Measurements from ENCODE around the gene MDFI. TPM values are rescaled to one million over a fixed set of nuclear protein-coding genes. Genes with fewer than 3 reads are reported as not detected.

The MDFI gene
- total and polyA plus RNA-seq, 9 of the 15 experiments (the other 6 are each of a cell fraction or from before 2014, with no cell fraction given), result not detected

DNA sequence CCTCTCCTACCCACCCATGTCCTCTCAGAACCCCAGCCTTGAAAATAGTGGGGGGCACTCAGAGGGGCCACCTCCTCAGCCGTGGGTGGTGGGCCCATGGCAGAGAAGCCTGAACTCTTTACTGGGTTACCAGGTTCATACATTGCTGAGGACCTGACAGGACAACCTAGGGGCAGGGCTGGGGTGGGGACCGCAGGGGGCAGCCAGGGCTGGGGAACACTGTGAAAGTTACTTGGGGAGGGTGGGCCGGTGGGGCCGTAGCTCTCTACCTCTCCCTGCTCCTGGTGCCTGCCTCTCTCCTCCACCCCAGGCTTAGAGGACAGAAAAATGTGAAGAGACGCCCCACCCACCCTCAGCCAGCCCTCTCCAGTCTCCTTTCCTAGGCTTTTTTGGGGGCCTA lies 15.4 kb downstream of the MDFI start:
- 0% methylated on average over 3 of the region's 5 CpGs for WGBS (ENCODE audit: insufficient coverage, low coverage, missing lambda C conversion rate)
- in situ Hi-C loops (cut with MboI) (no loop called here), intact Hi-C loops (cut with micrococcal nuclease) (no loop called here)
- Histone ChIP-seq H3K79me2 (ENCODE audit: control insufficient read depth, insufficient read depth, low read length) (no peaks in the 10 kb centered on the region), H3K27ac (ENCODE audit: extremely low read depth, low read depth, low read length) (no peak overlapping the region), H3K4me1 (replicated peaks in 1 of 2; ENCODE audit: control insufficient read depth in 2 of 2, insufficient read depth in 2 of 2, low read length in 2 of 2) (peaks cover 0 to 13% of the 10 kb centered on the region in 2 experiments; a peak in 1 of 5 replicates), H3K4me2 (ENCODE audit: insufficient read depth, low read length) (no peak overlapping the region), H3K4me3 (no peak overlapping the region), H3K9me3 (replicated peaks; ENCODE audit: control insufficient read depth, insufficient read depth, low read depth, low read length) (no peaks in the 10 kb centered on the region), H3K9ac (ENCODE audit: insufficient read depth in 1 of 2, low read depth in 2 of 2, low read length in 2 of 2) (no peak overlapping the region), H3K36me3 (ENCODE audit: control insufficient read depth, insufficient read depth, low read length) (no peaks in the 10 kb centered on the region), H2AFZ (ENCODE audit: low read depth, low read length) (no peak overlapping the region), H3K9me1 (ENCODE audit: control insufficient read depth, insufficient read depth, low read length) (no peaks in the 10 kb centered on the region), H3K27me3 (ENCODE audit: control insufficient read depth in 2 of 2, insufficient read depth in 2 of 2, low read length in 2 of 2) (peaks cover 58 to 72% of the 10 kb centered on the region in 2 experiments), H4K20me1 (replicated peaks; ENCODE audit: control insufficient read depth, insufficient read depth, low read length) (peaks cover 17% of the 10 kb centered on the region; the same call in 1 of the 2 replicates)
- TF ChIP-seq ELF2 (CRISPR knock-in tag; IDR thresholded peaks at IDR 0.05) (no peak), CBX2 (IDR thresholded peaks at IDR 0.05; ENCODE audit: insufficient read depth, low read length, poor library complexity, severe bottlenecking) (no peak), ZNF444 (CRISPR knock-in tag; IDR thresholded peaks at IDR 0.05) (no peak), MIER1 (IDR thresholded peaks at IDR 0.05; ENCODE audit: low read depth) (no peak)
- TF ChIP-seq, protein P1, sequence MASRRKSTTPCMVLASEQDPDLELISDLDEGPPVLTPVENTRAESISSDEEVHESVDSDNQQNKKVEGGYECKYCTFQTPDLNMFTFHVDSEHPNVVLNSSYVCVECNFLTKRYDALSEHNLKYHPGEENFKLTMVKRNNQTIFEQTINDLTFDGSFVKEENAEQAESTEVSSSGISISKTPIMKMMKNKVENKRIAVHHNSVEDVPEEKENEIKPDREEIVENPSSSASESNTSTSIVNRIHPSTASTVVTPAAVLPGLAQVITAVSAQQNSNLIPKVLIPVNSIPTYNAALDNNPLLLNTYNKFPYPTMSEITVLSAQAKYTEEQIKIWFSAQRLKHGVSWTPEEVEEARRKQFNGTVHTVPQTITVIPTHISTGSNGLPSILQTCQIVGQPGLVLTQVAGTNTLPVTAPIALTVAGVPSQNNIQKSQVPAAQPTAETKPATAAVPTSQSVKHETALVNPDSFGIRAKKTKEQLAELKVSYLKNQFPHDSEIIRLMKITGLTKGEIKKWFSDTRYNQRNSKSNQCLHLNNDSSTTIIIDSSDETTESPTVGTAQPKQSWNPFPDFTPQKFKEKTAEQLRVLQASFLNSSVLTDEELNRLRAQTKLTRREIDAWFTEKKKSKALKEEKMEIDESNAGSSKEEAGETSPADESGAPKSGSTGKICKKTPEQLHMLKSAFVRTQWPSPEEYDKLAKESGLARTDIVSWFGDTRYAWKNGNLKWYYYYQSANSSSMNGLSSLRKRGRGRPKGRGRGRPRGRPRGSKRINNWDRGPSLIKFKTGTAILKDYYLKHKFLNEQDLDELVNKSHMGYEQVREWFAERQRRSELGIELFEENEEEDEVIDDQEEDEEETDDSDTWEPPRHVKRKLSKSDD (conservative IDR thresholded peaks at IDR 0.05; ENCODE audit: low read length), result no peak
- CTCF ChIA-PET (ENCODE audit: low intra/inter-chr PET ratio), result no interaction called here
- ATAC-seq (no peak), DNase-seq (ENCODE audit: extremely low read depth in 1 of 4, low spot score in 3 of 4) (no peak), FAIRE-seq (no peak)
- POLR2A ChIA-PET, result no interaction called here
- no TSS peak for BruUV-seq (replicated peaks)
